HEK293 (cell line): ENCODE results near the gene ACAP3.

Experiments
- CTCF ChIA-PET: fragments of 350-600 bp; formaldehyde crosslinking; extraction: SDS; loops from one replicate; lab custom pipeline; 2021; ENCODE audit warnings: antibody characterized with exemption; lab: Yijun Ruan, JAX
- POLR2A ChIA-PET: fragments of 300-600 bp; formaldehyde crosslinking; extraction: SDS; loops from one replicate; lab custom pipeline; 2020; ENCODE audit warnings: antibody characterized with exemption, inconsistent platforms; lab: Yijun Ruan, JAX
- H3K27ac ChIP-seq: fragments of 200-500 bp; sonication (Bioruptor generic); 2 replicates; pipeline ENCODE4 v1.5.1; 2014; ENCODE audit warnings: low read depth, low read length, control low read depth, inconsistent platforms; ENCODE audit errors: extremely low read depth
- H3K36me3 ChIP-seq, 2 experiments: fragments of 200-500 bp in 1 of 2; sonication (Bioruptor generic) in 1 of 2; 1 replicate in 1 of 2; 2 replicates in 1 of 2; pipeline ENCODE4 v1.5.1; 2014 to 2017; ENCODE audit warnings: inconsistent platforms in 2 of 2, low read length in 2 of 2; ENCODE audit not compliant: control insufficient read depth in 2 of 2, insufficient read depth in 1 of 2
- H3K4me1 ChIP-seq: fragments of 200-500 bp; sonication (Bioruptor generic); 2 replicates; pipeline ENCODE4 v1.5.1; 2014; ENCODE audit warnings: mild to moderate bottlenecking, low read length, inconsistent platforms; ENCODE audit not compliant: control insufficient read depth, insufficient read depth
- H3K4me3 ChIP-seq: 2 replicates; pipeline ENCODE4 v1.5.1; 2011; ENCODE audit warnings: low read depth, mild to moderate bottlenecking, control low read depth, low read length, moderate library complexity
- H3K9me3 ChIP-seq: fragments of 200-500 bp; sonication (Bioruptor generic); 2 replicates; pipeline ENCODE4 v1.5.1; 2014; ENCODE audit warnings: low read depth, low read length, inconsistent platforms; ENCODE audit not compliant: control insufficient read depth, insufficient read depth
- BCL11A ChIP-seq: fragments of 450-650 bp; formaldehyde crosslinking; IDR thresholded peaks from 2 replicates; pipeline ENCODE4 v1.5.1; 2016; ENCODE audit warnings: low read depth, missing biosample characterization, missing genetic modification characterization
- HOXA7 ChIP-seq: sonication (generic); formaldehyde crosslinking; IDR thresholded peaks from 2 replicates; pipeline ENCODE4 v1.8.1; 2022; ENCODE audit warnings: missing genetic modification reagents, borderline replicate concordance
- KLF16 ChIP-seq: fragments of 450-650 bp; formaldehyde crosslinking; IDR thresholded peaks from 2 replicates; pipeline ENCODE4 v1.5.1; 2017; ENCODE audit warnings: missing biosample characterization, missing genetic modification characterization
- PRDM1 ChIP-seq: fragments of 450-650 bp; formaldehyde crosslinking; IDR thresholded peaks from 2 replicates; pipeline ENCODE4; 2016; ENCODE audit warnings: missing biosample characterization, missing genetic modification characterization
- SCRT2 ChIP-seq: fragments of 450-650 bp; formaldehyde crosslinking; IDR thresholded peaks from 2 replicates; pipeline ENCODE4 v1.5.1; 2016; ENCODE audit warnings: missing biosample characterization, missing genetic modification characterization
- ZBTB17 ChIP-seq: fragments of 450-650 bp; formaldehyde crosslinking; IDR thresholded peaks from 2 replicates; pipeline ENCODE4 v1.5.1; 2016; ENCODE audit warnings: missing biosample characterization, missing genetic modification characterization
- ZBTB7A ChIP-seq: fragments of 450-650 bp; formaldehyde crosslinking; IDR thresholded peaks from 2 replicates; pipeline ENCODE4 v1.5.1; 2016; ENCODE audit warnings: low read depth, missing biosample characterization, missing genetic modification characterization
- ZBTB8A ChIP-seq: fragments of 450-650 bp; formaldehyde crosslinking; IDR thresholded peaks from 2 replicates; pipeline ENCODE4 v1.5.1; 2016; ENCODE audit warnings: missing biosample characterization, missing genetic modification characterization
- ZNF138 ChIP-seq: fragments of 450-650 bp; formaldehyde crosslinking; IDR thresholded peaks from 2 replicates; pipeline ENCODE4 v1.5.1; 2016; ENCODE audit warnings: missing biosample characterization, missing genetic modification characterization, borderline replicate concordance
- ZNF211 ChIP-seq: fragments of 450-650 bp; formaldehyde crosslinking; IDR thresholded peaks from 2 replicates; pipeline ENCODE4 v1.5.1; 2016; ENCODE audit warnings: low read depth, missing biosample characterization, missing genetic modification characterization
- ZNF214 ChIP-seq: fragments of 450-650 bp; formaldehyde crosslinking; IDR thresholded peaks from 2 replicates; pipeline ENCODE4 v1.5.1; 2017; ENCODE audit warnings: missing biosample characterization, mild to moderate bottlenecking, missing genetic modification characterization, borderline replicate concordance
- ZNF239 ChIP-seq: fragments of 450-650 bp; formaldehyde crosslinking; IDR thresholded peaks from 2 replicates; pipeline ENCODE4 v1.5.1; 2016; ENCODE audit warnings: missing biosample characterization, missing genetic modification characterization
- ZNF560 ChIP-seq: fragments of 450-650 bp; formaldehyde crosslinking; IDR thresholded peaks from 2 replicates; pipeline ENCODE4 v1.5.1; 2017; ENCODE audit warnings: missing biosample characterization, missing genetic modification characterization, borderline replicate concordance
- ZNF747 ChIP-seq: fragments of 450-650 bp; formaldehyde crosslinking; IDR thresholded peaks from 2 replicates; pipeline ENCODE4 v1.5.1; 2016; ENCODE audit warnings: missing biosample characterization, missing genetic modification characterization
- ZNF768 ChIP-seq: fragments of 450-650 bp; formaldehyde crosslinking; IDR thresholded peaks from 2 replicates; pipeline ENCODE4 v1.5.1; 2018; ENCODE audit warnings: missing biosample characterization, mild to moderate bottlenecking, missing genetic modification characterization
- TF ChIP-seq, protein P1 (sequence below): fragments of 450-650 bp; formaldehyde crosslinking; conservative IDR thresholded peaks from 2 replicates; pipeline ENCODE4 v1.5.1; 2016; ENCODE audit warnings: low read depth, missing biosample characterization, missing genetic modification characterization
- TF ChIP-seq, protein P2 (sequence below): fragments of 450-650 bp; formaldehyde crosslinking; IDR thresholded peaks from 2 replicates; pipeline ENCODE4 v1.5.1; 2016; ENCODE audit warnings: missing biosample characterization, missing genetic modification characterization

The ACAP3 gene

DNA sequence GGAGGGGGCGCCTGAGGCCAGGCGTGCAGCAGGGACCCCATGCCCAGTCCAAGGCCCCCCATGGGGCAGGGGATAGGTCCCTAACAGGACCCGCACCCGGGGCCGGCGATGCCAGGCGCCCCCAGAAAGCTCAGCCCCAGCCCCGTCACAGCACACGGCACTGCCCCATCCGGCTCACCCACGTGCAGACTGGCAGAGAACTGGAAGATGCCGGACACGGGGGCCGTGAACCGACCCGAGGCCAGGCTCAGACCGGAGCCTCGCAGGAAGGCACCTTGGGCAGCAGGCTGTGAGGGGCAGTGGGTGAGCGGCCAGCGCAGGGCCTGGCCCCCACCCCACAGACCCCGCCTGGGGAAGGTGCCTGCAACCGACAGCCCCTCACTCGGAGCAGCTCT is 64.5 kb downstream of the ACAP3 start:
- H3K27ac ChIP-seq = no peak overlapping the region
- POLR2A ChIA-PET = no interaction called here
- no peaks in the 10 kb centered on the region for H3K9me3 ChIP-seq
- no peaks in the 10 kb centered on the region for H3K4me1 ChIP-seq
- no peaks in the 10 kb centered on the region for H3K36me3 ChIP-seq
- H3K4me3 ChIP-seq = no peak overlapping the region
- TF ChIP-seq, protein P1, sequence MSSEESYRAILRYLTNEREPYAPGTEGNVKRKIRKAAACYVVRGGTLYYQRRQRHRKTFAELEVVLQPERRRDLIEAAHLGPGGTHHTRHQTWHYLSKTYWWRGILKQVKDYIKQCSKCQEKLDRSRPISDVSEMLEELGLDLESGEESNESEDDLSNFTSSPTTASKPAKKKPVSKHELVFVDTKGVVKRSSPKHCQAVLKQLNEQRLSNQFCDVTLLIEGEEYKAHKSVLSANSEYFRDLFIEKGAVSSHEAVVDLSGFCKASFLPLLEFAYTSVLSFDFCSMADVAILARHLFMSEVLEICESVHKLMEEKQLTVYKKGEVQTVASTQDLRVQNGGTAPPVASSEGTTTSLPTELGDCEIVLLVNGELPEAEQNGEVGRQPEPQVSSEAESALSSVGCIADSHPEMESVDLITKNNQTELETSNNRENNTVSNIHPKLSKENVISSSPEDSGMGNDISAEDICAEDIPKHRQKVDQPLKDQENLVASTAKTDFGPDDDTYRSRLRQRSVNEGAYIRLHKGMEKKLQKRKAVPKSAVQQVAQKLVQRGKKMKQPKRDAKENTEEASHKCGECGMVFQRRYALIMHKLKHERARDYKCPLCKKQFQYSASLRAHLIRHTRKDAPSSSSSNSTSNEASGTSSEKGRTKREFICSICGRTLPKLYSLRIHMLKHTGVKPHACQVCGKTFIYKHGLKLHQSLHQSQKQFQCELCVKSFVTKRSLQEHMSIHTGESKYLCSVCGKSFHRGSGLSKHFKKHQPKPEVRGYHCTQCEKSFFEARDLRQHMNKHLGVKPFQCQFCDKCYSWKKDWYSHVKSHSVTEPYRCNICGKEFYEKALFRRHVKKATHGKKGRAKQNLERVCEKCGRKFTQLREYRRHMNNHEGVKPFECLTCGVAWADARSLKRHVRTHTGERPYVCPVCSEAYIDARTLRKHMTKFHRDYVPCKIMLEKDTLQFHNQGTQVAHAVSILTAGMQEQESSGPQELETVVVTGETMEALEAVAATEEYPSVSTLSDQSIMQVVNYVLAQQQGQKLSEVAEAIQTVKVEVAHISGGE (tag by site-specific recombination) = no peak
- TF ChIP-seq, protein P2, sequence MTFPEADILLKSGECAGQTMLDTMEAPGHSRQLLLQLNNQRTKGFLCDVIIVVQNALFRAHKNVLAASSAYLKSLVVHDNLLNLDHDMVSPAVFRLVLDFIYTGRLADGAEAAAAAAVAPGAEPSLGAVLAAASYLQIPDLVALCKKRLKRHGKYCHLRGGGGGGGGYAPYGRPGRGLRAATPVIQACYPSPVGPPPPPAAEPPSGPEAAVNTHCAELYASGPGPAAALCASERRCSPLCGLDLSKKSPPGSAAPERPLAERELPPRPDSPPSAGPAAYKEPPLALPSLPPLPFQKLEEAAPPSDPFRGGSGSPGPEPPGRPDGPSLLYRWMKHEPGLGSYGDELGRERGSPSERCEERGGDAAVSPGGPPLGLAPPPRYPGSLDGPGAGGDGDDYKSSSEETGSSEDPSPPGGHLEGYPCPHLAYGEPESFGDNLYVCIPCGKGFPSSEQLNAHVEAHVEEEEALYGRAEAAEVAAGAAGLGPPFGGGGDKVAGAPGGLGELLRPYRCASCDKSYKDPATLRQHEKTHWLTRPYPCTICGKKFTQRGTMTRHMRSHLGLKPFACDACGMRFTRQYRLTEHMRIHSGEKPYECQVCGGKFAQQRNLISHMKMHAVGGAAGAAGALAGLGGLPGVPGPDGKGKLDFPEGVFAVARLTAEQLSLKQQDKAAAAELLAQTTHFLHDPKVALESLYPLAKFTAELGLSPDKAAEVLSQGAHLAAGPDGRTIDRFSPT (tag by site-specific recombination) = peak; percentile 33; the same call in 1 of the 2 replicates
- no peak for TF ChIP-seq ZBTB8A (tag by site-specific recombination)
- no peak for TF ChIP-seq ZNF214
- no peak for TF ChIP-seq KLF16 (tag by site-specific recombination)
- TF ChIP-seq ZNF239 (tag by site-specific recombination) = no peak
- 0 out of 2 replicates have a peak, but pooled peaks have one; percentile 53 for TF ChIP-seq ZBTB7A
- 0 out of 2 replicates have a peak, but pooled peaks have one; percentile 28 for TF ChIP-seq BCL11A
- no peak for TF ChIP-seq ZNF747
- TF ChIP-seq ZNF138 (tag by site-specific recombination) = no peak
- TF ChIP-seq ZNF211 (tag by site-specific recombination) = no peak
- no peak for TF ChIP-seq ZNF560
- no peak for TF ChIP-seq ZNF768
- TF ChIP-seq, all 188 proteins: peak for 3
- CTCF ChIA-PET = no interaction called here

DNA sequence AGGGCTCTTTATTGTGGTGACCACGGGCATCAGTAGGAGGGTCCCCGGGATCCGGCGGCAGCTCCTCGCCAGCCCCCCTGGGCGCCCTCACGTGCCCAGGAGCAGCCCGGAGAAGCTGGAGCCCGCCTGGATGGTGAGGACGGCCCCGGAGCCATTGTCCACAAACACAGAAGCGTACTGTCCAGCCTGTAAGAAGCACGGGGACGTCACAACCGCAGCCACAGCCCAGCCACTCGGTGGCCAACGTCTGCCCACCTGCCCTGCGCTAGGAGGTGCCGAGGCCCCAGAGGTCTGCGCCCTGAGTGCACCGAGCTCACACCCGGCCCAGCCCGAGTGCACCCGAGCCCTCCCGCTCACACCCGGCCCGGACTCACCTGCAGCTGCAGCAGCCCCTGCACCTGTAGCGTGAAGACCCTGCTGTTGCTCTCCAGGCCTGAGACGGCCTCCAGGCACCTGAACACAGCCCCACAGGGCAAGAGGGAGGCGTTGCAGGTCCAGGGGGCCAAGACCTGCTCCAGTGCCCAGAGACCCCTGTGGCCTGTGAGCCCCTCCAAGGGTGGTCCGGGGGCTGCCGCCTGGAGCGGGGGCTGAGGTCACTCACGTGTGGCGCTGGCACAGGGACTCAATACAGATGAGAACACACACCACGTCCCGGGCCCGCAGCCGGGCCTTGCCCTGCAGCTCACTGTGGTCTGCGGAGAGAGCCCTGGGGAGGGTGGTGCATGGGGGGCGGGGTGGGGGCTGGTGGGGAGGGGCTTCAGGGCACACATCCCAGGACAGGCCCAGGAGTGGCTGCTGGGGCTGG is 65.1 kb downstream of the ACAP3 start:
- no peak overlapping the region for H3K27ac ChIP-seq
- POLR2A ChIA-PET = no interaction called here
- no peak overlapping the region for H3K4me3 ChIP-seq
- no peaks in the 10 kb centered on the region for H3K36me3 ChIP-seq
- H3K9me3 ChIP-seq = no peaks in the 10 kb centered on the region
- CTCF ChIA-PET = no interaction called here
- TF ChIP-seq PRDM1 (tag by site-specific recombination) (no peak), HOXA7 (CRISPR knock-in tag) (no peak), ZBTB17 (tag by site-specific recombination) (no peak), BCL11A (peak; percentile 10; the same call in 1 of the 2 replicates), SCRT2 (tag by site-specific recombination) (peak; percentile 57; the same call in 1 of the 2 replicates)
- TF ChIP-seq, protein P2 (tag by site-specific recombination) = peak; percentile 34; the same call in 1 of the 2 replicates
- H3K4me1 ChIP-seq = no peaks in the 10 kb centered on the region
